GM12892 (cell line): ENCODE data around the gene FBLN5.

ENCODE experiments used
- POLR2A ChIP-seq: IDR thresholded peaks from 2 replicates; pipeline ENCODE4 v1.6.1; 2011; ENCODE audit warnings: low read depth, low read length, control low read depth
- POLR2AphosphoS5 ChIP-seq: IDR thresholded peaks from 2 replicates; pipeline ENCODE4 v1.6.1; 2011; ENCODE audit warnings: low read depth, low read length, control low read depth
- TAF1 ChIP-seq: IDR thresholded peaks from 2 replicates; pipeline ENCODE4 v1.6.1; 2011; ENCODE audit warnings: low read depth, mild to moderate bottlenecking, control low read depth, low read length, borderline replicate concordance

DNA sequence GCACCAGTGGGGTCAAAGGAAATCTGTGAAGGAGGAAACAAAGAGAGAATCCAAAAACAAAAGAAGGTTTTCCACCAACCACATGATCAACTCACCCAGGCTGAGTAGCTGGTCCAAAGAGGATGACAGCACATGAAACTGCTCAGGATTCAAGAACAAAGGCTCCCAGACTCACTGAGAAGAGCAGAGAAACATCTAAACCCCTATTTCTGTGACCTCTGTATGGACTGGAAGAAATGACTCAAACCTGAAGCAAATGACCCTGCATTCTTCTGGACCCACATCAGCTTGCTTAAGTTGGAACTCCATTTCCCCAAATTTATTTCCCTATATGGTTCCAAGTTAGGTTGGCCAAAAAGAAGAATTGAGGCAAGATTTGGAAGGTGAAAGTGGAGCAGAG lies 106.4 kb downstream of the FBLN5 start:
- TF ChIP-seq POLR2A, result no peak
- TF ChIP-seq TAF1, result no peak
- TF ChIP-seq POLR2AphosphoS5, result no peak
